ENCODE measurements around the gene CUEDC2.

CUEDC2 gene

DNA sequence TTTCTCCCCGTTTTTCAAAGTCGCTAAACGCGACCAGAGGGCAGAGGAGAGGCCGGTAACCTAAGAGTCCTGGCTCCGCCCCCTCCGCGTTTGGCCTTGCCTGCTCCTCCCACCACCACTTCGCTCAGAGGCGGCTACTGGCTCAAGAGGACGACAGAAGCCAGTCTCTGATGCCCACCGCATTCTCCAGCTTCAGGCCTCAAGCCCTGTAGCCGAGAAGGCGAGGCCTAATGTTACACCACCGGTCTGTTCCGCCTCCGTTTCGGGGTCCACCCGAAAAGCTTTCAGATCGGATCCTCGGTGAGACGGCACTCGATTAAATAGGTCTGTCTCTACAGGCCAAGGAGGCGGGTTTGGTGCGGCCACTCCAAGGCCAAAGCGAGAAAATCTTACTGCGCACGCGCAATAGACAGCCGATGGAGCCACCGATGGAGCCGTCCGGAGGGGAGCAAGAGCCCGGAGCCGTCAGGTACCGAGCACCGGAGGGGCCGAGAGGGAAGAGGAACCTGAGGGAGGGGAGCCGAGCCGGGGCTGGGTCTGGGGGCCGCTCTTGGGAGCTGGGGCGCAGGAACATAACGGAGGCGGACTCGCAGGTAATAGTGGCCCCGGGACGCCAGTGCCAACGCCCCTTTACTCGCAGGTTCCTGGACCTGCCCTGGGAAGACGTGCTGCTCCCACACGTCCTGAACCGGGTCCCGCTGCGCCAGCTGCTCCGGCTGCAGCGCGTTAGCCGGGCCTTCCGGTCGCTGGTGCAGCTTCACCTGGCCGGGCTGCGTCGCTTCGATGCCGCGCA lies 11.5 kb downstream of the CUEDC2 start, which contains the start of gene FBXL15:
Gene FBXL15 (plus strand): TSS at position 123 of the 793 bp plus-strand sequence. CDS start 294 bp downstream, at position 417.
- H3K4me3 ChIP-seq (replicated peaks in 1 of 2; ENCODE audit: low read depth in 2 of 2, low read length in 2 of 2): peak within 1 kb of the TSS; percentile 86 to 91
- TF ChIP-seq, protein P1, sequence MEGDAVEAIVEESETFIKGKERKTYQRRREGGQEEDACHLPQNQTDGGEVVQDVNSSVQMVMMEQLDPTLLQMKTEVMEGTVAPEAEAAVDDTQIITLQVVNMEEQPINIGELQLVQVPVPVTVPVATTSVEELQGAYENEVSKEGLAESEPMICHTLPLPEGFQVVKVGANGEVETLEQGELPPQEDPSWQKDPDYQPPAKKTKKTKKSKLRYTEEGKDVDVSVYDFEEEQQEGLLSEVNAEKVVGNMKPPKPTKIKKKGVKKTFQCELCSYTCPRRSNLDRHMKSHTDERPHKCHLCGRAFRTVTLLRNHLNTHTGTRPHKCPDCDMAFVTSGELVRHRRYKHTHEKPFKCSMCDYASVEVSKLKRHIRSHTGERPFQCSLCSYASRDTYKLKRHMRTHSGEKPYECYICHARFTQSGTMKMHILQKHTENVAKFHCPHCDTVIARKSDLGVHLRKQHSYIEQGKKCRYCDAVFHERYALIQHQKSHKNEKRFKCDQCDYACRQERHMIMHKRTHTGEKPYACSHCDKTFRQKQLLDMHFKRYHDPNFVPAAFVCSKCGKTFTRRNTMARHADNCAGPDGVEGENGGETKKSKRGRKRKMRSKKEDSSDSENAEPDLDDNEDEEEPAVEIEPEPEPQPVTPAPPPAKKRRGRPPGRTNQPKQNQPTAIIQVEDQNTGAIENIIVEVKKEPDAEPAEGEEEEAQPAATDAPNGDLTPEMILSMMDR (IDR thresholded peaks at IDR 0.05; ENCODE audit: low read depth, low read length): no peak
- DNase-seq (ENCODE audit: low read depth in 2 of 2): peak; percentile 97 to 98

DNA sequence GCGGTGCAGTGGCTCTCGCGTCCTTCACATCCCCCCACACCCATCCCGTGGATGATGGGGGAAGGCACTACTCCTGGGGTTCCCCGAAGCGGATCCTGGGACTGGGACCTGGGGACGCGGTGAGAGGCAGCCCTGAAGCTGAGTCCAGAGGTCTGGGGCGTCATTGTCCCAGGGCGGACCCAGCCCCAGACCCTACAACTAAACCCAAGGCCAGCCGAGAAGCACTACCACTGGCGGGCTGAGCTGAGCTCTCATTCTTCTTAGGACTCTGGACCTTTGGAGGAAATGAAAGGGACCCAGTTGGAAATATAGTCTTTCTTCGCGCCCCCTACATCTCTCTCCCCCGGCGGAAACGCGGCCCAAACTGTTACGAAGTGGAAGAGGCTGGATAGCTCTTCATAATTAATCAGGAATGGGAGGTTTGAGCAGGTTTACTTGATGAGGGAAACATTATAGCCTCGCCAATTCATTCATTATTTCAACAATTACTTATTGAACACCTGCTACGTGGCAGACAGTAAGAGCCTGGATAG lies 12.1 kb downstream of the CUEDC2 start:
- H3K4me3 ChIP-seq (replicated peaks in 1 of 2; ENCODE audit: low read depth in 2 of 2, low read length in 2 of 2): peak overlapping the region; percentile 86 to 91
- no peak for DNase-seq (ENCODE audit: low read depth in 2 of 2)
- TF ChIP-seq, protein P1 (IDR thresholded peaks at IDR 0.05; ENCODE audit: low read depth, low read length): no peak

DNA sequence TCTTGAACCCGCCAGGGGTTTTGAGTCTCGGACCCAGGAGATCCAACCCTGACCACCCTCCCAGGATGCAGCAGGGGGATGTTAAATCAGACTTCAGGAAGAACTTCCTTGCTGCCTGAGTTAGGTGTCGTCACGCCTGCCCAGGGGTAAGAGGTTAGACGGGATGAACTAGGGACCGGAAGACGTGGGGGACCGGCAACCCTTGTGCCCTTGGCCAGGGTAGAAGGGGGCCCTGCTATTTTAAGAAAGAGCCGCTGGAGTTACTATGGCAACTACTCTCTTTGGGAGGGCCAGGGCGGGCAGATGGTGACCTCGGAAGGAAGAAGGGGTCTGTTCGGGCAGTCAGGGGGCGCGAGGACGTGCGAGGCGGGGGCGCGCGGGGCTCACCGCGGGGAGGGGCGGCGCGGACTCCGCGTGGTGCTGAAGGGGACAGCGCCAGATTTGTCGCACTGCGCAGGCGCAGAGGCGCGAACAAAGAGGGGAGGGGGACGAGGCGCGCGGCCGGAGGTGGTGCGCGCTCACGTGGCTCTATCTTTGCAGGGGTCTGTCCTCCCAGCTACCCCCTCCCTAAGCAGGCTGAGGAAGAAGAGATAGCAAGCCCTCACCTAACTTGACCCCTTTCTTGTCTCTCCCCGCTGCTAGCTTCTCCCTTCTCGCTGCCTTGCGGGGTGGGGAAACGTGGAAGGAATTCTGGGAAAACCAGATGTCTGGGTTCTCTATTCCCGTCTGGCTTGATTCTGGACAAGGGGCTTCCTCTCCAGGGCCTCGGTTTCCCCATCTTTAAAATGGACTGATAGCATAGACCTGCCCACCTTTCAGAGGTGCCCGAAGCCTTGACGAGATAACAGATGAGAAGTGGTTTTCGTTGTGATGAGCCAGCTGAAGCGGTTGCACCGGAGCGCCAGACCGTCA lies 12.8 kb downstream of the CUEDC2 start:
- H3K4me3 ChIP-seq (replicated peaks in 1 of 2; ENCODE audit: low read depth in 2 of 2, low read length in 2 of 2): peak overlapping the region; percentile 86 to 91
- peak in 1 of 2 donors; percentile 23 for DNase-seq (ENCODE audit: low read depth in 2 of 2)
- TF ChIP-seq, protein P1 (IDR thresholded peaks at IDR 0.05; ENCODE audit: low read depth, low read length): no peak

DNA sequence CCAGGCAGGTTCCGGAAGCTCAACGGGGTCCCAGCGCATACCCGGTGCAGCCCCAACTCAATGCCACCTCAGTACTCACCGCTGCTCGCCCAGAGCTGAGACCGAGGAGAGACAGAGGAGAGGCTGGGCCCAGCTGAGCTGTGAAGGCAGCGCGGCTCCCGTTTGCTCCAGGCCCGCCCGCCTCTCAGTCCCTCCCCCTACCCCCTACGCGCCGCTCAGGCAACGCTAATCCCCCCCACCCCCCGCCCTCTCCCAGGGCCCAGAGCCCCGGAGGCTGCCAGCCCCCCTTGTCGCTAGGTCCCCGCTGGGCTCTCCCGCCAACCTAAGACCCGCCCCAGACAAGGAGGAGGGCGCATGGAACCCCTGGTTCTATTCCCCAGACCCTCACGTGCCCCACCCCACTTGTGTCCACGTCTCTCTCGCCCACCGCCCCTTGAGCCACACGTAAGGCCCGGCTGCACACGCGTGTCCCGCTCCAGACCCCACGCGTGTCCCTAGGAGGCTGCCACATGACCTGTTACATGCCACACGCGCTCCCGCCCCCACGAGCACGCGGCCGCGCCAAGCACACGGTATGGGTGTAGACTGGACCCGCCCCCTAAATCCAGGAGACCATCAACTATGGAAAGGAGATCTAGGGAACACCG lies 13.6 kb downstream of the CUEDC2 start, which contains the start of gene PSD:
Gene PSD (minus strand): TSS at position 164 of the 647 bp plus-strand sequence. CDS start 1,747 bp downstream, outside the sequence.
- no peak for DNase-seq (ENCODE audit: low read depth in 2 of 2)
- peak within 1 kb of the TSS; percentile 22 to 86 for H3K4me3 ChIP-seq (replicated peaks in 1 of 2; ENCODE audit: low read depth in 2 of 2, low read length in 2 of 2)
- TF ChIP-seq, protein P1 (IDR thresholded peaks at IDR 0.05; ENCODE audit: low read depth, low read length): no peak

DNA sequence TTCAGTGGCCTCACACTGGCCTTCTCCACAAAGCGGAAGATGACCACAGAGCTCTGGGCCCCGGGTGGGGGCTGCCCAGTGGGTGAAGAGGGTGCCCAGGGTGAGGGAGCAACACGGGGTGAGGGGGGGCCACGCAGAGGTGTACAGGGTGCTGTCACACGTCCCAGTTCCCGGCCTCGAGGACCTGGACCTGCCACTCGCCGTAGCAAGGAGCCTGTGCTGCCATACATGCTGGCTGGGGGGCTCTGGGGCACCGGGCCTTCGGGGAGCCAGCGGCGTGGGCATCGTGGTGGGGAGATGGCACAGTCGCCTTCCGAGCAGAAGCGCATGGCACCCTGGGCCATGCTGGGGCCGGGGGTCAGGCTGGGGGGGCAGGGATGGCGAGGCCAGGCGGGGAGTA lies 15.7 kb downstream of the CUEDC2 start:
- DNase-seq (ENCODE audit: low read depth in 2 of 2): no peak
- no peak overlapping the region for H3K4me3 ChIP-seq (replicated peaks in 1 of 2; ENCODE audit: low read depth in 2 of 2, low read length in 2 of 2)
- TF ChIP-seq, protein P1 (IDR thresholded peaks at IDR 0.05; ENCODE audit: low read depth, low read length): no peak

DNA sequence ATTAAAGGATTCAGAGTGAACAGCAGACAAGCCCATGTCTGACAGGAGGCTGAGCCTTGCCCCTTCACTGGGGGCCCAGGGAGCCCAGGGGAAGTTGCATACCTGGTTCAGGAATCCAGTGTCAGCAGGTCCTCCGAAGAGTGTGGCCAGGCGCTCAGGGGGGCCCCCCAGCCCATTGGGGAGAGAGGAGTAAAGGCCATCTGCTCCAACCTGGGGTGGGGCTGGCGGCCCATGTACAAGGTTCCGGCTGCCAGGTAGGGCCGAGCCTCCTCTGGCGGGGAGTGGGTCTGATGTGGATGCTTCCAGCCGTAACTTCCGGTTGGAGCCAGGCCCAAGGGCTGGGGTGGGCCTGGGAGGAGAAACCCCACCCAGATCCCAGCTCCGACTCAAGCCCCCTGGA lies 16.1 kb downstream of the CUEDC2 start:
- TF ChIP-seq, protein P1 (IDR thresholded peaks at IDR 0.05; ENCODE audit: low read depth, low read length): no peak
- no peak overlapping the region for H3K4me3 ChIP-seq (replicated peaks in 1 of 2; ENCODE audit: low read depth in 2 of 2, low read length in 2 of 2)
- no peak for DNase-seq (ENCODE audit: low read depth in 2 of 2)

Data from cardiac fibroblast (primary cell).